Endothelial cell of umbilical vein (primary cell): ENCODE measurements around the gene SCN5A. TPM values are rescaled to one million over a fixed set of nuclear protein-coding genes. Genes with fewer than 3 reads are reported as not detected.

Experiments
- BruUV-seq: library from RNA; stranded (reverse); fragments of 400-500 nt; replicated peaks from 2 replicates; lab custom pipeline; 2021; lab: Mats Ljungman, UMichigan
- CTCF ChIA-PET: fragments of 300-600, 350-600 bp; sonication (Branson Sonifier 250); formaldehyde crosslinking; loops from one replicate; lab custom pipeline; 2021; ENCODE audit warnings: antibody characterized with exemption, inconsistent platforms; lab: Charles Lee
- POLR2A ChIA-PET: fragments of 300-600, 350-600 bp; sonication (Branson Sonifier 250); formaldehyde crosslinking; loops from one replicate; lab custom pipeline; 2021; ENCODE audit warnings: antibody characterized with exemption, inconsistent platforms; lab: Charles Lee
- DNase-seq: peaks from one replicate; pipeline ENCODE4 v3.0.0-alpha.2; 2011; ENCODE audit warnings: low read depth, low spot score
- FAIRE-seq: peaks from 2 replicates; lab custom pipeline; 2011; peaks lifted over from hg19 to GRCh38; lab: Jason Lieb, UNC
- H2AFZ ChIP-seq: 2 replicates; pipeline ENCODE4 v1.6.0; 2012; ENCODE audit warnings: low read depth, low read length, control low read depth, inconsistent platforms
- H3K27ac ChIP-seq: 2 replicates; pipeline ENCODE4 v1.5.1; 2011; ENCODE audit warnings: low read depth, mild to moderate bottlenecking, control low read depth, low read length, moderate library complexity; ENCODE audit not compliant: insufficient read depth
- H3K27me3 ChIP-seq, 2 experiments: 2 replicates each; pipeline versions ENCODE4 v1.6.0 to v1.6.1; 2011; ENCODE audit warnings: low read length in 2 of 2, mixed read lengths in 1 of 2; ENCODE audit not compliant: control insufficient read depth in 2 of 2, insufficient read depth in 2 of 2
- H3K36me3 ChIP-seq, 2 experiments: 2 replicates in 1 of 2; 3 replicates in 1 of 2; pipeline ENCODE4 v1.5.1; 2011; ENCODE audit warnings: low read length in 2 of 2, mild to moderate bottlenecking in 1 of 2, moderate library complexity in 1 of 2; ENCODE audit not compliant: control insufficient read depth in 2 of 2, insufficient read depth in 2 of 2; ENCODE audit errors: extremely low read depth in 1 of 2
- H3K4me1 ChIP-seq: 3 replicates; pipeline ENCODE4 v1.5.1; 2011; ENCODE audit warnings: mild to moderate bottlenecking, low read length; ENCODE audit not compliant: control insufficient read depth, insufficient read depth; ENCODE audit errors: extremely low read depth
- H3K4me2 ChIP-seq: 2 replicates; pipeline ENCODE4 v1.6.1; 2011; ENCODE audit warnings: low read length, control low read depth, mixed read lengths; ENCODE audit not compliant: insufficient read depth
- H3K4me3 ChIP-seq, 3 experiments: fragments of 200-600 bp in 1 of 3; sonication (generic), shearing (Covaris generic) in 1 of 3; replicated peaks in 1 of 3; 2 replicates each; pipeline ENCODE4 v1.5.1; 2011 to 2016; ENCODE audit warnings: control low read depth in 3 of 3, low read length in 3 of 3, mild to moderate bottlenecking in 2 of 3, inconsistent platforms in 1 of 3, low read depth in 1 of 3, moderate library complexity in 1 of 3; ENCODE audit not compliant: insufficient read depth in 1 of 3
- H3K79me2 ChIP-seq: 2 replicates; pipeline ENCODE4 v1.6.0; 2012; ENCODE audit warnings: low read length, inconsistent platforms; ENCODE audit not compliant: control insufficient read depth, insufficient read depth
- H3K9ac ChIP-seq: replicated peaks from 2 replicates; pipeline ENCODE3; 2011; ENCODE audit warnings: low read length, control low read depth; ENCODE audit not compliant: insufficient read depth; ENCODE audit errors: extremely low read depth
- H3K9me1 ChIP-seq: replicated peaks from 3 replicates; pipeline ENCODE4 v1.6.0; 2011; ENCODE audit warnings: mild to moderate bottlenecking, low read length; ENCODE audit not compliant: control insufficient read depth, insufficient read depth; ENCODE audit errors: extremely low read depth
- H3K9me3 ChIP-seq: replicated peaks from 2 replicates; pipeline ENCODE4 v1.5.1; 2012; ENCODE audit warnings: low read length, inconsistent platforms; ENCODE audit not compliant: control insufficient read depth, insufficient read depth
- H4K20me1 ChIP-seq: replicated peaks from 2 replicates; pipeline ENCODE3; 2011; ENCODE audit warnings: mild to moderate bottlenecking, low read length; ENCODE audit not compliant: control insufficient read depth, insufficient read depth; ENCODE audit errors: extremely low read depth
- CTCF ChIP-seq, 2 donors: IDR thresholded peaks; 1 replicate in 1 of 2; 2 replicates in 1 of 2; pipeline ENCODE4 v1.5.1; 2011; ENCODE audit warnings: low read length in 2 of 2, mild to moderate bottlenecking in 2 of 2, moderate library complexity in 2 of 2, control low read depth in 1 of 2, inconsistent platforms in 1 of 2, low read depth in 1 of 2; ENCODE audit not compliant: insufficient read depth in 1 of 2; ENCODE audit errors: extremely low read depth in 1 of 2
- EZH2 ChIP-seq: IDR thresholded peaks from 2 replicates; pipeline ENCODE4 v1.6.1; 2012; ENCODE audit warnings: borderline replicate concordance, low read depth, mild to moderate bottlenecking, moderate library complexity, low read length, inconsistent platforms; ENCODE audit not compliant: severe bottlenecking
- FOS ChIP-seq: IDR thresholded peaks from 2 replicates; pipeline ENCODE4 v1.6.1; 2011; ENCODE audit warnings: mild to moderate bottlenecking, low read length, moderate library complexity, borderline replicate concordance; ENCODE audit not compliant: insufficient read depth
- GATA2 ChIP-seq: IDR thresholded peaks from 2 replicates; pipeline ENCODE4 v1.7.0; 2011; ENCODE audit warnings: low read depth, mild to moderate bottlenecking, moderate library complexity, mixed read lengths, low read length; ENCODE audit not compliant: insufficient read length, insufficient read depth
- JUN ChIP-seq: IDR thresholded peaks from 2 replicates; pipeline ENCODE4 v1.6.1; 2011; ENCODE audit warnings: borderline replicate concordance, low read depth; ENCODE audit not compliant: insufficient read length, insufficient read depth
- MAX ChIP-seq: IDR thresholded peaks from 2 replicates; pipeline ENCODE4 v1.6.1; 2011; ENCODE audit not compliant: insufficient read depth, insufficient read length
- MYC ChIP-seq: IDR thresholded peaks from one replicate; pipeline ENCODE4 v1.6.1; 2011; ENCODE audit warnings: mild to moderate bottlenecking, low read depth, low read length
- POLR2A ChIP-seq: IDR thresholded peaks from 2 replicates; pipeline ENCODE4 v1.6.1; 2012; ENCODE audit warnings: low read depth, mild to moderate bottlenecking, control low read depth, low read length
- POLR2AphosphoS5 ChIP-seq: IDR thresholded peaks from 2 replicates; pipeline ENCODE4 v1.6.1; 2012; ENCODE audit warnings: low read depth, mild to moderate bottlenecking, control low read depth, low read length, moderate library complexity; ENCODE audit not compliant: insufficient read depth
- dilution Hi-C: fragments of 300-500 bp; cut with MboI; formaldehyde crosslinking; loops from one replicate; pipeline ENCODE4 v1.15.0; 2019; ENCODE audit warnings: low sequenced_read_pairs; ENCODE audit not compliant: extremely low pct_ligation_motif_present
- intact Hi-C: fragments of 100-400 bp; cut with micrococcal nuclease; formaldehyde crosslinking; loops from one replicate; pipeline ENCODE4 v1.10.0; 2022
- polyA plus RNA-seq, 4 experiments: library from polyadenylated mRNA; depleted of rRNA in 3 of 4; stranded (reverse) in 3 of 4; unstranded in 1 of 4; fragments of >200 nt; gene quantifications; 2 replicates each; pipeline versions ENCODE4 v1.2.1 to v1.2.3, GENCODE V29; 2011 to 2012; ENCODE audit warnings: missing spikeins in 1 of 4
- total RNA-seq: library from RNA; stranded (reverse); gene quantifications from 2 replicates; pipeline ENCODE4 v1.2.3, GENCODE V29; 2021

Gene SCN5A
- total and polyA plus RNA-seq, 2 donors (not counting 3 experiments of a cell fraction or from before 2014, with no cell fraction given), result 2.7 to 20.0 TPM

GRCh38 chr3:38628835-38629234 is 20.7 kb downstream of the SCN5A start:
- H3K36me3 ChIP-seq, result no peaks in the 10 kb centered on the region
- no peaks in the 10 kb centered on the region for H4K20me1 ChIP-seq
- FAIRE-seq (no peak), DNase-seq (no peak)
- intact Hi-C loops, result loop anchor here (1.0 kb wide), 1 partner anchor 215 kb away; no protein-coding TSS in a partner anchor
- CTCF ChIA-PET, result interaction anchor here (0.6 to 3.2 kb wide), 7 partner anchors 9 to 282 kb away, joined by 3 to 20 read pairs (median 3); partner anchors contain the start of gene XYLB
- TF ChIP-seq JUN (no peak), EZH2 (no peak), CTCF (IDR thresholded peaks at IDR 0.05; ENCODE audit: extremely low read depth in 1 of 2, insufficient read depth in 1 of 2, low read depth in 1 of 2, low read length in 2 of 2) (no peak), MAX (no peak), GATA2 (no peak), POLR2AphosphoS5 (no peak), FOS (no peak), POLR2A (no peak), MYC (no peak)
- H3K9me3 ChIP-seq, result no peaks in the 10 kb centered on the region
- no peak overlapping the region for H2AFZ ChIP-seq
- no peak overlapping the region for H3K27ac ChIP-seq
- no peak overlapping the region for H3K4me2 ChIP-seq
- H3K79me2 ChIP-seq, result no peaks in the 10 kb centered on the region
- H3K9me1 ChIP-seq, result no peaks in the 10 kb centered on the region
- no TSS peak for BruUV-seq
- dilution Hi-C loops, result no loop called here
- POLR2A ChIA-PET, result no interaction called here
- H3K4me3 ChIP-seq, result no peak overlapping the region
- no peaks in the 10 kb centered on the region for H3K27me3 ChIP-seq
- H3K9ac ChIP-seq, result no peak overlapping the region
- H3K4me1 ChIP-seq, result peaks cover 4% of the 10 kb centered on the region
